ENCODE data around the gene PTPN2. TPM values are rescaled to one million over a fixed set of nuclear protein-coding genes. Genes with fewer than 3 reads are reported as not detected.

PTPN2 gene
- total and polyA plus RNA-seq, 2 experiments from 2014 or later: 49.9 to 65.5 TPM

DNA sequence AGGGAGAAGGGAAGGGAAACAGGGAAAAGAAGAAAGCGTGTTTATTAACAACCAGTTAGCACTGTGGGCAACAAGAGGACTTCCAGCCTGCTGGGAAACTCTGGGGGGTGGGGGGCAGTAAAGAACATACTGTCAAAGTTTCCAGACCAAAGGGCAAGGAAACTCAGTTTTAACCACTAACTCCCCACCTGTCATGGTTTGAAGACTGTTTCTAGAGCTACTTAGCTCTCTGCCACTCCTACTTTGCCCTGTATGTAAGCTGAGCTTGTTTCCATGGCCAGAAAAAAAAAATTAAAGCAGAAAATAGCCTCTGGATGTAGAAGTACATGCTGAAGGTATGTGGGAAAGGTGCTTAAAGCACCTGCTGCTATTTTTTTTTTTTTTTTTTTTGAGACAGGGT is 11.0 kb upstream of the PTPN2 start (continued):
- TF ChIP-seq, protein P1, sequence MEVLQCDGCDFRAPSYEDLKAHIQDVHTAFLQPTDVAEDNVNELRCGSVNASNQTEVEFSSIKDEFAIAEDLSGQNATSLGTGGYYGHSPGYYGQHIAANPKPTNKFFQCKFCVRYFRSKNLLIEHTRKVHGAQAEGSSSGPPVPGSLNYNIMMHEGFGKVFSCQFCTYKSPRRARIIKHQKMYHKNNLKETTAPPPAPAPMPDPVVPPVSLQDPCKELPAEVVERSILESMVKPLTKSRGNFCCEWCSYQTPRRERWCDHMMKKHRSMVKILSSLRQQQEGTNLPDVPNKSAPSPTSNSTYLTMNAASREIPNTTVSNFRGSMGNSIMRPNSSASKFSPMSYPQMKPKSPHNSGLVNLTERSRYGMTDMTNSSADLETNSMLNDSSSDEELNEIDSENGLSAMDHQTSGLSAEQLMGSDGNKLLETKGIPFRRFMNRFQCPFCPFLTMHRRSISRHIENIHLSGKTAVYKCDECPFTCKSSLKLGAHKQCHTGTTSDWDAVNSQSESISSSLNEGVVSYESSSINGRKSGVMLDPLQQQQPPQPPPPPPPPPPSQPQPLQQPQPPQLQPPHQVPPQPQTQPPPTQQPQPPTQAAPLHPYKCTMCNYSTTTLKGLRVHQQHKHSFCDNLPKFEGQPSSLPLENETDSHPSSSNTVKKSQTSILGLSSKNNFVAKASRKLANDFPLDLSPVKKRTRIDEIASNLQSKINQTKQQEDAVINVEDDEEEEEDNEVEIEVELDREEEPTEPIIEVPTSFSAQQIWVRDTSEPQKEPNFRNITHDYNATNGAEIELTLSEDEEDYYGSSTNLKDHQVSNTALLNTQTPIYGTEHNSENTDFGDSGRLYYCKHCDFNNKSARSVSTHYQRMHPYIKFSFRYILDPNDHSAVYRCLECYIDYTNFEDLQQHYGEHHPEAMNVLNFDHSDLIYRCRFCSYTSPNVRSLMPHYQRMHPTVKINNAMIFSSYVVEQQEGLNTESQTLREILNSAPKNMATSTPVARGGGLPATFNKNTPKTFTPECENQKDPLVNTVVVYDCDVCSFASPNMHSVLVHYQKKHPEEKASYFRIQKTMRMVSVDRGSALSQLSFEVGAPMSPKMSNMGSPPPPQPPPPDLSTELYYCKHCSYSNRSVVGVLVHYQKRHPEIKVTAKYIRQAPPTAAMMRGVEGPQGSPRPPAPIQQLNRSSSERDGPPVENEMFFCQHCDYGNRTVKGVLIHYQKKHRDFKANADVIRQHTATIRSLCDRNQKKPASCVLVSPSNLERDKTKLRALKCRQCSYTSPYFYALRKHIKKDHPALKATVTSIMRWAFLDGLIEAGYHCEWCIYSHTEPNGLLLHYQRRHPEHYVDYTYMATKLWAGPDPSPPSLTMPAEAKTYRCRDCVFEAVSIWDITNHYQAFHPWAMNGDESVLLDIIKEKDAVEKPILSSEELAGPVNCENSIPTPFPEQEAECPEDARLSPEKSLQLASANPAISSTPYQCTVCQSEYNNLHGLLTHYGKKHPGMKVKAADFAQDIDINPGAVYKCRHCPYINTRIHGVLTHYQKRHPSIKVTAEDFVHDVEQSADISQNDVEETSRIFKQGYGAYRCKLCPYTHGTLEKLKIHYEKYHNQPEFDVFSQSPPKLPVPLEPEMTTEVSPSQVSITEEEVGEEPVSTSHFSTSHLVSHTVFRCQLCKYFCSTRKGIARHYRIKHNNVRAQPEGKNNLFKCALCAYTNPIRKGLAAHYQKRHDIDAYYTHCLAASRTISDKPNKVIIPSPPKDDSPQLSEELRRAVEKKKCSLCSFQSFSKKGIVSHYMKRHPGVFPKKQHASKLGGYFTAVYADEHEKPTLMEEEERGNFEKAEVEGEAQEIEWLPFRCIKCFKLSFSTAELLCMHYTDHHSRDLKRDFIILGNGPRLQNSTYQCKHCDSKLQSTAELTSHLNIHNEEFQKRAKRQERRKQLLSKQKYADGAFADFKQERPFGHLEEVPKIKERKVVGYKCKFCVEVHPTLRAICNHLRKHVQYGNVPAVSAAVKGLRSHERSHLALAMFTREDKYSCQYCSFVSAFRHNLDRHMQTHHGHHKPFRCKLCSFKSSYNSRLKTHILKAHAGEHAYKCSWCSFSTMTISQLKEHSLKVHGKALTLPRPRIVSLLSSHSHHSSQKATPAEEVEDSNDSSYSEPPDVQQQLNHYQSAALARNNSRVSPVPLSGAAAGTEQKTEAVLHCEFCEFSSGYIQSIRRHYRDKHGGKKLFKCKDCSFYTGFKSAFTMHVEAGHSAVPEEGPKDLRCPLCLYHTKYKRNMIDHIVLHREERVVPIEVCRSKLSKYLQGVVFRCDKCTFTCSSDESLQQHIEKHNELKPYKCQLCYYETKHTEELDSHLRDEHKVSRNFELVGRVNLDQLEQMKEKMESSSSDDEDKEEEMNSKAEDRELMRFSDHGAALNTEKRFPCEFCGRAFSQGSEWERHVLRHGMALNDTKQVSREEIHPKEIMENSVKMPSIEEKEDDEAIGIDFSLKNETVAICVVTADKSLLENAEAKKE (CRISPR knock-in tag; IDR thresholded peaks at IDR 0.05): no peak

GRCh38 chr18:12891561-12891960 is 7.5 kb upstream of the PTPN2 start:
- H3K9me2 ChIP-seq (ENCODE audit: insufficient read depth): no peaks in the 10 kb centered on the region
- no peaks in the 10 kb centered on the region for H3K79me2 ChIP-seq (replicated peaks; ENCODE audit: insufficient read depth)
- DNase-seq (ENCODE audit: low spot score) (no peak), ATAC-seq (no peak)
- Mint-ChIP-seq H3K27ac (no peak overlapping the region), H3K4me1 (peaks cover 9% of the 10 kb centered on the region), H3K4me3 (no peak overlapping the region), H3K27me3 (ENCODE audit: insufficient read depth, low read depth, poor library complexity) (peaks cover 8% of the 10 kb centered on the region), H3K36me3 (ENCODE audit: low read depth) (peaks cover 8% of the 10 kb centered on the region; the same call in 1 of the 3 replicates), H3K9me3 (peaks cover 12% of the 10 kb centered on the region; the same call in 2 of the 3 replicates)
- H3K27me3 ChIP-seq (ENCODE audit: insufficient read depth): no peaks in the 10 kb centered on the region
- H3F3A ChIP-seq (replicated peaks; ENCODE audit: low read depth): no peaks in the 10 kb centered on the region
- no peak overlapping the region for H3K4me2 ChIP-seq
- H4K20me1 ChIP-seq (replicated peaks; ENCODE audit: insufficient read depth): no peaks in the 10 kb centered on the region
- no peaks in the 10 kb centered on the region for H3K36me3 ChIP-seq (ENCODE audit: insufficient read depth)
- H3K4me1 ChIP-seq (ENCODE audit: insufficient read depth): 0 out of 2 replicates have a peak, but pooled peaks cover 6% of the 10 kb centered on the region
- no peak overlapping the region for H3K4me3 ChIP-seq
- no peak overlapping the region for H2AFZ ChIP-seq
- H3K27ac ChIP-seq (ENCODE audit: low read depth): no peak overlapping the region
- TF ChIP-seq EZH2phosphoT487 (IDR thresholded peaks at IDR 0.05; ENCODE audit: unreplicated experiment) (no peak), ZNF114 (CRISPR knock-in tag; IDR thresholded peaks at IDR 0.05) (no peak), CREB1 (CRISPR knock-in tag; IDR thresholded peaks at IDR 0.05; ENCODE audit: low read depth) (no peak), ETS1 (IDR thresholded peaks at IDR 0.05) (no peak), JUNB (IDR thresholded peaks at IDR 0.05; ENCODE audit: unreplicated experiment) (no peak), EZH2 (IDR thresholded peaks at IDR 0.05; ENCODE audit: low read depth, unreplicated experiment) (no peak), NANOG (IDR thresholded peaks at IDR 0.05; ENCODE audit: borderline replicate concordance) (no peak), ZNF331 (CRISPR knock-in tag; IDR thresholded peaks at IDR 0.05; ENCODE audit: low read depth) (no peak)
- TF ChIP-seq, protein P2, sequence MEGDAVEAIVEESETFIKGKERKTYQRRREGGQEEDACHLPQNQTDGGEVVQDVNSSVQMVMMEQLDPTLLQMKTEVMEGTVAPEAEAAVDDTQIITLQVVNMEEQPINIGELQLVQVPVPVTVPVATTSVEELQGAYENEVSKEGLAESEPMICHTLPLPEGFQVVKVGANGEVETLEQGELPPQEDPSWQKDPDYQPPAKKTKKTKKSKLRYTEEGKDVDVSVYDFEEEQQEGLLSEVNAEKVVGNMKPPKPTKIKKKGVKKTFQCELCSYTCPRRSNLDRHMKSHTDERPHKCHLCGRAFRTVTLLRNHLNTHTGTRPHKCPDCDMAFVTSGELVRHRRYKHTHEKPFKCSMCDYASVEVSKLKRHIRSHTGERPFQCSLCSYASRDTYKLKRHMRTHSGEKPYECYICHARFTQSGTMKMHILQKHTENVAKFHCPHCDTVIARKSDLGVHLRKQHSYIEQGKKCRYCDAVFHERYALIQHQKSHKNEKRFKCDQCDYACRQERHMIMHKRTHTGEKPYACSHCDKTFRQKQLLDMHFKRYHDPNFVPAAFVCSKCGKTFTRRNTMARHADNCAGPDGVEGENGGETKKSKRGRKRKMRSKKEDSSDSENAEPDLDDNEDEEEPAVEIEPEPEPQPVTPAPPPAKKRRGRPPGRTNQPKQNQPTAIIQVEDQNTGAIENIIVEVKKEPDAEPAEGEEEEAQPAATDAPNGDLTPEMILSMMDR (conservative IDR thresholded peaks at IDR 0.05; ENCODE audit: low read depth in 2 of 2): no peak
- TF ChIP-seq, protein P3, sequence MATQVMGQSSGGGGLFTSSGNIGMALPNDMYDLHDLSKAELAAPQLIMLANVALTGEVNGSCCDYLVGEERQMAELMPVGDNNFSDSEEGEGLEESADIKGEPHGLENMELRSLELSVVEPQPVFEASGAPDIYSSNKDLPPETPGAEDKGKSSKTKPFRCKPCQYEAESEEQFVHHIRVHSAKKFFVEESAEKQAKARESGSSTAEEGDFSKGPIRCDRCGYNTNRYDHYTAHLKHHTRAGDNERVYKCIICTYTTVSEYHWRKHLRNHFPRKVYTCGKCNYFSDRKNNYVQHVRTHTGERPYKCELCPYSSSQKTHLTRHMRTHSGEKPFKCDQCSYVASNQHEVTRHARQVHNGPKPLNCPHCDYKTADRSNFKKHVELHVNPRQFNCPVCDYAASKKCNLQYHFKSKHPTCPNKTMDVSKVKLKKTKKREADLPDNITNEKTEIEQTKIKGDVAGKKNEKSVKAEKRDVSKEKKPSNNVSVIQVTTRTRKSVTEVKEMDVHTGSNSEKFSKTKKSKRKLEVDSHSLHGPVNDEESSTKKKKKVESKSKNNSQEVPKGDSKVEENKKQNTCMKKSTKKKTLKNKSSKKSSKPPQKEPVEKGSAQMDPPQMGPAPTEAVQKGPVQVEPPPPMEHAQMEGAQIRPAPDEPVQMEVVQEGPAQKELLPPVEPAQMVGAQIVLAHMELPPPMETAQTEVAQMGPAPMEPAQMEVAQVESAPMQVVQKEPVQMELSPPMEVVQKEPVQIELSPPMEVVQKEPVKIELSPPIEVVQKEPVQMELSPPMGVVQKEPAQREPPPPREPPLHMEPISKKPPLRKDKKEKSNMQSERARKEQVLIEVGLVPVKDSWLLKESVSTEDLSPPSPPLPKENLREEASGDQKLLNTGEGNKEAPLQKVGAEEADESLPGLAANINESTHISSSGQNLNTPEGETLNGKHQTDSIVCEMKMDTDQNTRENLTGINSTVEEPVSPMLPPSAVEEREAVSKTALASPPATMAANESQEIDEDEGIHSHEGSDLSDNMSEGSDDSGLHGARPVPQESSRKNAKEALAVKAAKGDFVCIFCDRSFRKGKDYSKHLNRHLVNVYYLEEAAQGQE (IDR thresholded peaks at IDR 0.05; ENCODE audit: unreplicated experiment): no peak

Data from GM23338 (cell line).